H7 (cell line): Measurements from ENCODE around the gene COL24A1. TPM values are rescaled to one million over a fixed set of nuclear protein-coding genes. Genes with fewer than 3 reads are reported as not detected.

Experiments
- DNase-seq: peaks from one replicate; pipeline ENCODE4 v3.0.0; 2012
- H3K27me3 ChIP-seq: 2 replicates; pipeline ENCODE4 v1.6.0; 2011; ENCODE audit warnings: mild to moderate bottlenecking, low read length; ENCODE audit not compliant: control insufficient read depth, insufficient read depth
- H3K36me3 ChIP-seq: replicated peaks from 2 replicates; pipeline ENCODE4 v1.5.1; 2011; ENCODE audit warnings: low read length; ENCODE audit not compliant: control insufficient read depth, insufficient read depth
- H3K4me3 ChIP-seq: 2 replicates; pipeline ENCODE4 v1.5.1; 2011; ENCODE audit warnings: low read depth, mild to moderate bottlenecking, control low read depth, low read length, moderate library complexity; ENCODE audit not compliant: insufficient read depth
- total RNA-seq: library from RNA; depleted of rRNA; stranded (reverse); fragments of >200 nt; shearing (Covaris generic); gene quantifications from 2 replicates; pipeline ENCODE4 v1.2.3, GENCODE V29; 2014

Gene COL24A1
- total RNA-seq, 1 experiment from 2014 or later = 0.21 TPM

- Histone ChIP-seq H3K27me3 (no peaks in the 10 kb centered on the region), H3K36me3 (no peaks in the 10 kb centered on the region), H3K4me3 (no peak overlapping the region)
- no peak for DNase-seq
Measured at GRCh38 chr1:86175756-86176155, 19.2 kb upstream of the COL24A1 start.

- no peak overlapping the region for H3K4me3 ChIP-seq
- no peak for DNase-seq
- no peaks in the 10 kb centered on the region for H3K36me3 ChIP-seq
- no peaks in the 10 kb centered on the region for H3K27me3 ChIP-seq
Measured at GRCh38 chr1:86169625-86170024, 13.1 kb upstream of the COL24A1 start.

- H3K27me3 ChIP-seq = peaks cover 23% of the 10 kb centered on the region
- H3K4me3 ChIP-seq = no peak overlapping the region
- DNase-seq = no peak
- no peaks in the 10 kb centered on the region for H3K36me3 ChIP-seq
Measured at GRCh38 chr1:86159800-86160199, 3.2 kb upstream of the COL24A1 start.

- Histone ChIP-seq H3K27me3 (peaks cover 34% of the 10 kb centered on the region), H3K36me3 (no peaks in the 10 kb centered on the region), H3K4me3 (peak overlapping the region; percentile 32)
- DNase-seq = peak; percentile 67
Measured at GRCh38 chr1:86155807-86156565, 586 bp downstream of the COL24A1 start.

DNA sequence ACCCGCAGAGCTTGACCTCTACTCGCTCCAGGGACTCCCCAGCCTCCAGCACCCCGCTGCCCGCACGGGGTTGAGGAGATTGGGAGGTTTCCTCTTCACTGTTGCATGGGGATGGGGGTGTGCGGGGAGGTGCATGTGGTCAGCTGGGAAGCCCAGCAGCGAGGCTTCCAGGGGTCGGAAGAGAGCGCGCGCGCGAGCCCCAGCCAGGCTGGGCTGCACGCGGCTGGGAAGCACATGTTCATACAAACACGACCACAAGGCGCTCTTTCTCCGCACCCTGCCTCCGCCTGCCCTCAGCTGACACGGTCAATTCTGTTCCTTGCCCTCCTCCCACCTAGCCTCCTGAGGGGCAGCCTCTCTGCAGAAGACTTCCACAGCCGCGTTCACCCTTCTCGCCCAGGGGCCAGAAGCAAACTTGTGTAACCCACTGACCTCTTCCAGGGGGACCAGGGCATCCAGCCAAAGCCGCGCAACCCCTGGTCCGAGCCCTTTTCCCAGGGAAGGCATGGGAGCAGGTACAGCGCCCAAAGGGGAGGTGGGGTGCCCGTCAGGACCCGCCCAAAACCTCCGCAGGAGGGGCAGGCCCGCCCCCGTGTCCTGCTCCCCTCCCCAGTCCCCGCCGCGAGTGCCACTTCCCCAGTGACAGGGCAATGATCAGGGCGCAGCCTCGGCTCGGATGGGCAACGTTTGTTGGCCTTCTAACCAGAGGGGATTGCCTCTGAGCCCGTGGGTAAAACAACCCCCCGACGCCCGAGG is 1.3 kb downstream of the COL24A1 start:
- peak; percentile 72 for DNase-seq
- Histone ChIP-seq H3K4me3 (peak overlapping the region; percentile 32), H3K36me3 (no peaks in the 10 kb centered on the region), H3K27me3 (peaks cover 34% of the 10 kb centered on the region)

DNA sequence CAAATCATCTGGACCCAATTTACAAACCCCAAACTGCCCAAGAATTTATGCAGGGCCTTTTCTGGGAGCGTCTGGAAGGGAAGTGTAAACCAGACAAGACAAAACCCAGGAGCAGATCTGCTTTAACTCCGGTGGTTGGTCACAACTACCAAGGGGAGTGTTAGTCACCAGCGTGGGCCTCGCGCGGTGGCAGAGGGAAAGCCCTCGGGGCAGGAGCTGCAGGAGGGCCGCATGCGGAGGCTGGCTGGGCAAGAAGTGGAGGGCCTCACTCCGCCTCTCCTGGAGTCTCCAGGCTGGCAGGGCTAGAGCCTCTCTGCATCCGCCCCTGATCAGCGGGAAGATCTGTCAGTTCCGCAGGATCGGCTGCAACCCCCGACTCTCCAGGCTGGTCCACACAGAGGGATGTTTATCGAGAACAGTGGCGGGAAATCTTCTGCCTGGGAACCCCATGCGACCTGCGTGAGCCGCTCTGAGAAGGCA is 2.0 kb downstream of the COL24A1 start:
- peaks cover 34% of the 10 kb centered on the region for H3K27me3 ChIP-seq
- H3K4me3 ChIP-seq = peak overlapping the region; percentile 32
- peak; percentile 75 for DNase-seq
- H3K36me3 ChIP-seq = no peaks in the 10 kb centered on the region

DNA sequence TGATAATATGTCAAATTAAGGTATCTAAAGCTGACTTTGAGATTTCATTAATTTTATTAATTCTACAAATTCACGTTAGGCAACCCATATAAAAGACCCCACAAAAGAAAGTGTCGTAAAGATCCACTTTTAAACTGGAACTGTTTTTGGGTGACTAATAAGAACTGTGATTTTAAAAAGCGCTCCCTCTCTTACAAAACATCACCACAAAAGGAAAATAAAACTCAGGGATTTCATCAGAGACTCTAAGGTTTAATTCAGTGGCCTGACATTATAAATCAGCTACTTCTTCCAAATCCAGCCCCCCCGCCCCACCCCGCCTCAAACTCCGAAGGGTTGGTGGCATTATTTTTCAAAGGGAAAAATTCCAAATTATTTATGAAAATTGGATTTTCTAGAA is 2.7 kb downstream of the COL24A1 start:
- no peak for DNase-seq
- peaks cover 34% of the 10 kb centered on the region for H3K27me3 ChIP-seq

GRCh38 chr1:86152887-86153286 is 3.7 kb downstream of the COL24A1 start:
- no peaks in the 10 kb centered on the region for H3K36me3 ChIP-seq
- H3K4me3 ChIP-seq = no peak overlapping the region
- DNase-seq = no peak
- H3K27me3 ChIP-seq = peaks cover 34% of the 10 kb centered on the region

More for the DNA sequence above, 2.7 kb downstream of the COL24A1 start:
- Histone ChIP-seq H3K36me3 (no peaks in the 10 kb centered on the region), H3K4me3 (no peak overlapping the region)

DNA sequence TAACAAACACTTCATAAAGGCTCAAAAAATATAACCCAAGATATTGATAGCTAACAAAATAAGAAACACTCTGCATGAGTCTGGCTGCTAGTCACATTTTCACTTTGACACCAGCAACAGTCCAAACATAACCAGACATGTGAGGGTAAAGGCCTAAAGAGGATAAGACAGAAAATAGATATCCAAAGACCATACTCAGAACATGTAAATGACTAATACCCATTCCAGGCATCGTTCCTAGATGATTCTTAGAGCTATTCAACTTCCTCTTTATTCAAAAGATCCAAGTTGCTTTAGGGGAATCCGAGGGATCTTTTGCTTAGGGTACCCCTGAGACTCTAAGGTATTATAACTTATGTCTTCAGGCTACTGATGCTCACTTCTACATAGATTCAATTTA is 5.1 kb downstream of the COL24A1 start:
- no peak overlapping the region for H3K4me3 ChIP-seq
- DNase-seq = no peak
- H3K36me3 ChIP-seq = no peaks in the 10 kb centered on the region
- peaks cover 27% of the 10 kb centered on the region for H3K27me3 ChIP-seq

GRCh38 chr1:86150553-86151055 is 6.0 kb downstream of the COL24A1 start:
- Histone ChIP-seq H3K27me3 (peaks cover 19% of the 10 kb centered on the region), H3K4me3 (no peak overlapping the region), H3K36me3 (no peaks in the 10 kb centered on the region)
- no peak for DNase-seq

DNA sequence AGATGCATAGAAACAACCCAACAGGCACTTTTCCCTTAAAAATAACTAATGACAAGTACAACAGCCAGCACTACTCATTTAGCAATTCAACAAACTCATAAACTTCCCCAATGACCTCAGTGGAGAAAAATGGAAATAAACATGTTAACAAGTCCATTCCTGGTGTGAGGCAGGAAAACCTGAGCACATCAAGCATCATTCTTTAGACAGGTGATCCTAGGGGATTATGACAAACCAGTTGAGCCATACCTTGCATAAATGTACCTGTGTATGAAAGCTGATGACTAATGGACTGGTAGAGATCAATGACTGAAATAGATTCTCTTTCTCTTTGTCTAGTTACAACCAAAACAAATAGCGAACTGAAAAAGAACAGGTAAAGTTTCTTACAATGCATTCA is 7.0 kb downstream of the COL24A1 start:
- no peak for DNase-seq
- Histone ChIP-seq H3K4me3 (no peak overlapping the region), H3K36me3 (no peaks in the 10 kb centered on the region), H3K27me3 (peaks cover 9% of the 10 kb centered on the region)

- Histone ChIP-seq H3K27me3 (no peaks in the 10 kb centered on the region), H3K4me3 (no peak overlapping the region), H3K36me3 (no peaks in the 10 kb centered on the region)
- DNase-seq = no peak
Measured at GRCh38 chr1:86147755-86148154, 8.8 kb downstream of the COL24A1 start.

DNA sequence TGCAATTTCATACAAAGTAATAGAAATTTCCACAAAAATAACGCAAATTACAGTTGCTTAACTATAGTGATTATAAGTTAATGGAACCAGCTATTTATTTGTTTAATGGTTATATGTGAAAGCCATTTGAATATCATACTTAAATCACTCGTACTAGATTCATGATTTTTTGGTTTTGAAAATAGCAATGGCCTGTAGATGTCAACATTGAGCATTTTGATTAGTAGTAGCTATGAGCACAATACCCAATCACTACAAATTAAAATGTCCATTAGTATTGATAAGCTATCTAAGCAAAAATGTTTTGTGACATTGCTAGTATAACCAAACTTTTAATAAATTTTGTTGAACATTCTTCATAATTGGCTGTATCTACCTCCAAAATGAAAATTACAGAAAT is 10.0 kb downstream of the COL24A1 start:
- no peaks in the 10 kb centered on the region for H3K36me3 ChIP-seq
- DNase-seq = no peak
- H3K4me3 ChIP-seq = no peak overlapping the region
- no peaks in the 10 kb centered on the region for H3K27me3 ChIP-seq

- H3K27me3 ChIP-seq = no peaks in the 10 kb centered on the region
- H3K36me3 ChIP-seq = no peaks in the 10 kb centered on the region
- no peak for DNase-seq
- no peak overlapping the region for H3K4me3 ChIP-seq
Measured at GRCh38 chr1:86140281-86140880, 16.2 kb downstream of the COL24A1 start.
